Smooth muscle cell of the coronary artery (primary cell): ENCODE measurements around the gene TECTA. TPM values are rescaled to one million over a fixed set of nuclear protein-coding genes. Genes with fewer than 3 reads are reported as not detected.

Experiments
- total RNA-seq: library from RNA; depleted of rRNA; stranded (reverse); fragments of >200 nt; gene quantifications from 2 replicates; pipeline ENCODE4 v1.2.3, GENCODE V29; 2014; ENCODE audit warnings: low replicate concordance

TECTA gene, protein sequence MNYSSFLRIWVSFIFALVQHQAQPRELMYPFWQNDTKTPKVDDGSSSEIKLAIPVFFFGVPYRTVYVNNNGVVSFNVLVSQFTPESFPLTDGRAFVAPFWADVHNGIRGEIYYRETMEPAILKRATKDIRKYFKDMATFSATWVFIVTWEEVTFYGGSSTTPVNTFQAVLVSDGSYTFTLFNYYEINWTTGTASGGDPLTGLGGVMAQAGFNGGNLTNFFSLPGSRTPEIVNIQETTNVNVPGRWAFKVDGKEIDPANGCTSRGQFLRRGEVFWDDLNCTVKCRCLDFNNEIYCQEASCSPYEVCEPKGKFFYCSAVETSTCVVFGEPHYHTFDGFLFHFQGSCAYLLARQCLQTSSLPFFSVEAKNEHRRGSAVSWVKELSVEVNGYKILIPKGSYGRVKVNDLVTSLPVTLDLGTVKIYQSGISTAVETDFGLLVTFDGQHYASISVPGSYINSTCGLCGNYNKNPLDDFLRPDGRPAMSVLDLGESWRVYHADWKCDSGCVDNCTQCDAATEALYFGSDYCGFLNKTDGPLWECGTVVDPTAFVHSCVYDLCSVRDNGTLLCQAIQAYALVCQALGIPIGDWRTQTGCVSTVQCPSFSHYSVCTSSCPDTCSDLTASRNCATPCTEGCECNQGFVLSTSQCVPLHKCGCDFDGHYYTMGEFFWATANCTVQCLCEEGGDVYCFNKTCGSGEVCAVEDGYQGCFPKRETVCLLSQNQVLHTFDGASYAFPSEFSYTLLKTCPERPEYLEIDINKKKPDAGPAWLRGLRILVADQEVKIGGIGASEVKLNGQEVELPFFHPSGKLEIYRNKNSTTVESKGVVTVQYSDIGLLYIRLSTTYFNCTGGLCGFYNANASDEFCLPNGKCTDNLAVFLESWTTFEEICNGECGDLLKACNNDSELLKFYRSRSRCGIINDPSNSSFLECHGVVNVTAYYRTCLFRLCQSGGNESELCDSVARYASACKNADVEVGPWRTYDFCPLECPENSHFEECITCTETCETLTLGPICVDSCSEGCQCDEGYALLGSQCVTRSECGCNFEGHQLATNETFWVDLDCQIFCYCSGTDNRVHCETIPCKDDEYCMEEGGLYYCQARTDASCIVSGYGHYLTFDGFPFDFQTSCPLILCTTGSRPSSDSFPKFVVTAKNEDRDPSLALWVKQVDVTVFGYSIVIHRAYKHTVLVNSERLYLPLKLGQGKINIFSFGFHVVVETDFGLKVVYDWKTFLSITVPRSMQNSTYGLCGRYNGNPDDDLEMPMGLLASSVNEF (N-terminal part only)
- total RNA-seq, result 0.35 and 0.38 TPM in 2 replicates

DNA sequence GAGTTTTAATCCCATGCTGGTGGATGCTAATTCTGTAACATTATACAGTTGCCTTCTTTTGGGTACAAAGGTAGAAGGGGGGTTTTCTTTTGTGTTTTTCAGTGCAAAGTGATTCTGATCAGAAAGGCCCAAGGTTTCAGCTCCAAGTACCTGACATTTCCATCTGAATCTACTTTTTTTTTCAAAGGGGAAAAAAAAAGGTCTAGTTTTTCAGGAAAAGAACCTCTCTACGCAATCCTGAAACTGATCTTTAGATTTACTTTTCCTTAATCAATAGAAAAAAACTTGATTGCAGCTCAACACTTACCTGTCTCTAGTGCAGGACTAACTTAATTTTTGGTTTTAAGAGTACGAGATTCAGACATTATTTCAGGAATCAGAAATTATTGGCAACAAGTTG, at the start of gene TECTA:
Gene TECTA (plus strand): TSS at position 301 of the 400 bp plus-strand sequence. CDS start 1,423 bp downstream, outside the sequence.

Other genes with a start within 250 kb of the TECTA start
- gene TBCEL, start 77.1 kb upstream of the TECTA start, total RNA-seq, result 14.4 and 14.5 TPM in 2 replicates
- gene SC5D, start 191.5 kb downstream of the TECTA start, total RNA-seq, result 17.9 and 85.5 TPM in 2 replicates